SK-N-SH (cell line): ENCODE measurements around the gene ASPDH. TPM values are rescaled to one million over a fixed set of nuclear protein-coding genes. Genes with fewer than 3 reads are reported as not detected.

ENCODE experiments used
- CTCF ChIA-PET: fragments of 300-600, 350-600 bp; formaldehyde crosslinking; extraction: SDS; loops from one replicate; lab custom pipeline; 2021; lab: Yijun Ruan, JAX
- POLR2A ChIA-PET: fragments of 350-600 bp; sonication (Branson Sonifier 250); formaldehyde crosslinking; extraction: SDS; loops from one replicate; lab custom pipeline; 2020; ENCODE audit warnings: antibody characterized with exemption, inconsistent platforms; lab: Yijun Ruan, JAX
- DNase-seq: peaks from one replicate; pipeline ENCODE4 v3.0.0; 2012
- H2AFZ ChIP-seq: fragments of 200-600 bp; sonication (generic); 2 replicates; pipeline ENCODE4 v1.8.1; 2016; ENCODE audit warnings: antibody characterized with exemption, mild to moderate bottlenecking, low read depth
- H3F3A ChIP-seq: fragments of 200-600 bp; sonication (generic); replicated peaks from 2 replicates; pipeline ENCODE3; 2016; ENCODE audit warnings: antibody characterized with exemption, mild to moderate bottlenecking; ENCODE audit not compliant: insufficient read depth
- H3K27ac ChIP-seq, 2 experiments: fragments of 200-500 bp in 1 of 2; fragments of 200-600 bp in 1 of 2; sonication (Bioruptor generic) in 1 of 2; sonication (generic), shearing (Covaris generic) in 1 of 2; 2 replicates each; pipeline versions ENCODE4 v1.5.1 to v1.6.1; 2014 to 2016; ENCODE audit warnings: low read depth in 2 of 2, inconsistent platforms in 1 of 2, low read length in 1 of 2, mild to moderate bottlenecking in 1 of 2, mixed read lengths in 1 of 2
- H3K27me3 ChIP-seq: fragments of 200-600 bp; sonication (generic), shearing (Covaris generic); 2 replicates; pipeline ENCODE4 v1.6.1; 2016; ENCODE audit warnings: mixed run types; ENCODE audit not compliant: insufficient read depth
- H3K36me3 ChIP-seq, 2 experiments: fragments of 200-500 bp in 1 of 2; fragments of 200-600 bp in 1 of 2; sonication (Bioruptor generic) in 1 of 2; sonication (generic) in 1 of 2; replicated peaks in 1 of 2; 2 replicates each; pipeline versions ENCODE3 to v1.5.1; 2014 to 2016; ENCODE audit warnings: low read length in 1 of 2, mild to moderate bottlenecking in 1 of 2; ENCODE audit not compliant: insufficient read depth in 2 of 2, control insufficient read depth in 1 of 2
- H3K4me1 ChIP-seq, 2 experiments: fragments of 200-500 bp in 1 of 2; fragments of 200-600 bp in 1 of 2; sonication (Bioruptor generic) in 1 of 2; sonication (generic), shearing (Covaris generic) in 1 of 2; 2 replicates each; pipeline versions ENCODE4 v1.5.1 to v1.6.1; 2014 to 2016; ENCODE audit warnings: low read depth in 1 of 2, low read length in 1 of 2, mixed run types in 1 of 2; ENCODE audit not compliant: insufficient read depth in 2 of 2, control insufficient read depth in 1 of 2
- H3K4me2 ChIP-seq: fragments of 200-600 bp; sonication (generic), shearing (Covaris generic); 2 replicates; pipeline ENCODE4 v1.6.1; 2017; ENCODE audit warnings: mixed run types
- H3K4me3 ChIP-seq, 2 experiments: fragments of 200-500 bp in 1 of 2; fragments of 200-600 bp in 1 of 2; sonication (Bioruptor generic) in 1 of 2; sonication (generic), shearing (Covaris generic) in 1 of 2; 2 replicates each; pipeline versions ENCODE4 v1.5.1 to v1.8.1; 2014 to 2016; ENCODE audit warnings: low read depth in 2 of 2, inconsistent platforms in 1 of 2, low read length in 1 of 2, mild to moderate bottlenecking in 1 of 2, mixed read lengths in 1 of 2, moderate library complexity in 1 of 2
- H3K79me2 ChIP-seq: fragments of 200-600 bp; sonication (generic); 2 replicates; pipeline ENCODE4 v1.8.1; 2017; ENCODE audit warnings: mild to moderate bottlenecking; ENCODE audit not compliant: insufficient read depth
- H3K9ac ChIP-seq: fragments of 200-600 bp; sonication (generic); 2 replicates; pipeline ENCODE4 v1.6.1; 2017; ENCODE audit warnings: mixed run types
- H3K9me2 ChIP-seq: fragments of 200-600 bp; sonication (generic); 2 replicates; pipeline ENCODE4 v1.6.1; 2017; ENCODE audit warnings: mixed run types
- H3K9me3 ChIP-seq: fragments of 200-600 bp; sonication (generic); 2 replicates; pipeline ENCODE4 v1.6.1; 2017; ENCODE audit warnings: mixed run types, mild to moderate bottlenecking, moderate library complexity
- H4K20me1 ChIP-seq: fragments of 200-600 bp; sonication (generic); 2 replicates; pipeline ENCODE4 v1.6.1; 2017; ENCODE audit warnings: mild to moderate bottlenecking, mixed run types; ENCODE audit not compliant: insufficient read depth
- CHD2 ChIP-seq: fragments of 150-350 bp; IDR thresholded peaks from 2 replicates; pipeline ENCODE4 v1.6.1; 2018; ENCODE audit warnings: low read length; ENCODE audit not compliant: partially characterized antibody
- CTCF ChIP-seq: fragments of 200-600 bp; sonication (generic); IDR thresholded peaks from 2 replicates; pipeline ENCODE4 v1.6.1; 2017; ENCODE audit warnings: antibody characterized with exemption, mild to moderate bottlenecking, moderate library complexity
- ELF1 ChIP-seq: IDR thresholded peaks from 2 replicates; pipeline ENCODE4 v1.4.0; 2012
- FOXM1 ChIP-seq: IDR thresholded peaks from 2 replicates; pipeline ENCODE4 v1.4.0; 2012; ENCODE audit warnings: low read depth, mild to moderate bottlenecking
- GATA2 ChIP-seq: sonication (generic); formaldehyde crosslinking; IDR thresholded peaks from 2 replicates; pipeline ENCODE4 v1.5.0; 2020; ENCODE audit warnings: mild to moderate bottlenecking, missing genetic modification reagents
- MXI1 ChIP-seq: IDR thresholded peaks from 2 replicates; pipeline ENCODE4 v1.6.1; 2012; ENCODE audit warnings: mild to moderate bottlenecking, low read depth, low read length, improper control_type of control experiment
- NFIC ChIP-seq: IDR thresholded peaks from 2 replicates; pipeline ENCODE4 v1.4.0; 2012; ENCODE audit warnings: borderline replicate concordance
- NRF1 ChIP-seq: IDR thresholded peaks from 2 replicates; pipeline ENCODE4 v1.6.1; 2012; ENCODE audit warnings: low read depth, mild to moderate bottlenecking, low read length
- POLR2AphosphoS5 ChIP-seq: IDR thresholded peaks from 2 replicates; pipeline ENCODE4 v1.6.1; 2012; ENCODE audit warnings: low read depth, low read length
- RAD21 ChIP-seq: IDR thresholded peaks from 2 replicates; pipeline ENCODE4 v1.6.1; 2012; ENCODE audit warnings: mild to moderate bottlenecking, low read length
- RCOR1 ChIP-seq: fragments of 150-350 bp; IDR thresholded peaks from 2 replicates; pipeline ENCODE4 v1.6.1; 2017; ENCODE audit warnings: antibody characterized with exemption, low read length
- REST ChIP-seq: IDR thresholded peaks from 2 replicates; pipeline ENCODE4 v1.6.1; 2012; ENCODE audit warnings: mild to moderate bottlenecking, low read depth, low read length, moderate library complexity
- SIN3A ChIP-seq: IDR thresholded peaks from 2 replicates; pipeline ENCODE4 v1.6.1; 2012; ENCODE audit warnings: low read depth, mild to moderate bottlenecking, low read length, moderate library complexity, borderline replicate concordance
- TCF12 ChIP-seq: IDR thresholded peaks from 2 replicates; pipeline ENCODE4 v1.4.0; 2012
- ZBTB33 ChIP-seq: IDR thresholded peaks from 2 replicates; pipeline ENCODE4 v1.4.0; 2012; ENCODE audit warnings: low read depth, borderline replicate concordance
- WGBS: methylation state at CpG from one replicate; pipeline ENCODE4 v1.1.6; 2017; ENCODE audit warnings: low lambda C conversion rate; 5-methylcytosine and 5-hydroxymethylcytosine counted together
- polyA plus RNA-seq, 3 experiments: library from polyadenylated mRNA; depleted of rRNA; stranded (reverse); fragments of >200 nt; gene quantifications; 2 replicates each; pipeline ENCODE4 v1.2.3, GENCODE V29; 2012
- TF ChIP-seq, protein P1 (sequence below): fragments of 150-350 bp; IDR thresholded peaks from 2 replicates; pipeline ENCODE4 v1.6.1; 2016; ENCODE audit warnings: mild to moderate bottlenecking, low read depth, low read length

Gene ASPDH
- polyA plus RNA-seq, 1 of the 3 experiments (the other 2 are of a cell fraction), result 0.07 TPM

- POLR2A ChIA-PET, result interaction anchor here (0.7 kb wide), 1 partner anchor 122 kb away, joined by 3 read pairs; no protein-coding TSS in a partner anchor
- H3K9me2 ChIP-seq, result no peaks in the 10 kb centered on the region
- H3K27ac ChIP-seq, result no peak overlapping the region
- H3K4me3 ChIP-seq, result no peak overlapping the region
- H3K36me3 ChIP-seq, result peaks cover 10 to 33% of the 10 kb centered on the region in 2 experiments
- WGBS, result 81% methylated on average over 15 of the region's 19 CpGs
- H4K20me1 ChIP-seq, result no peaks in the 10 kb centered on the region
- no peaks in the 10 kb centered on the region for H3K9me3 ChIP-seq
- H2AFZ ChIP-seq, result no peak overlapping the region
- CTCF ChIA-PET, result interaction anchor here (0.6 to 2.0 kb wide), 8 partner anchors 10 to 122 kb away, joined by 3 to 12 read pairs (median 3); no protein-coding TSS in a partner anchor
- H3K9ac ChIP-seq, result no peak overlapping the region
- H3K27me3 ChIP-seq, result no peaks in the 10 kb centered on the region
- TF ChIP-seq ZBTB33 (no peak), CTCF (peak; percentile 52)
- TF ChIP-seq, all 33 proteins: peak for 1
- Histone ChIP-seq H3K79me2 (peaks cover 16% of the 10 kb centered on the region), H3K4me2 (no peak overlapping the region), H3K4me1 (peaks cover 6 to 9% of the 10 kb centered on the region in 2 experiments; a peak in 2 of 4 replicates), H3F3A (no peaks in the 10 kb centered on the region)
- no peak for DNase-seq
Measured at GRCh38 chr19:50478901-50479715, 34.6 kb downstream of the ASPDH start.

DNA sequence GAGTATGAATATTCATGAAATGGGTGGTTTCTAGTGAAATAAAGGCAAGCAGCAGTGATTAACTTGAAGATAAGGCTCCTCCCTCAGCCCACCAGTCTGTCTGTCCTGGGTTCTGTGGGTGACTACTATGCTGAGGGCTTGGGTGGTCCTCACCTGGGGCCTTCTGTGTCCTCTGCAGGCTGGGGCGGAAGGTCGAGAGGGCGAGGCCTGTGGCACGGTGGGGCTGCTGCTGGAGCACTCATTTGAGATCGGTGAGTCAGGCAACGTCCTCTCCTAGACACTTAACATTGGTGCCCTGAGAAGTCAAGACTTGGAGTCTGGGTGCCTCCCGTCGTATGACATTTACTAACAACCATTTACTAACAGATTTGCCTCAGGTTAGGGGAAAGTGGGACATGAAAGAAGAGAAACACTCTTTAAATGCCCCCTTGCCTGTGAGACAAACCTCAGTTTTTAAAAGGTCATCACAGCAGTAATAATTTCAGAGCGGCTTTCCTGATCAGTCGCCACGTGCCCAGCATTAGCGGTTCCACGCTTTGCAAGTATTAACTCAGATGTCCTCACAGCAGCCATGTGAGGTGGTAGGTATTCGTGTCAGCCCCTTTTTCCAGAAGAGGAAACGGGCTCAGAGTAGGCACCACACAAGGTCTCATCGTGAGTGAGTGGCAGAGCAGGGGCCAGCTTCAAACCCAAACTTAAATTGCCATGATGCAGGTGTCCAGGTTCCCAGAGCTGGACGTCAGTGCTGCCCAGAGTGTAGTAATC is 35.8 kb downstream of the ASPDH start:
- Histone ChIP-seq H3K4me3 (peak overlapping the region; percentile 83 to 93; a peak in 3 of 4 replicates), H3K27ac (no peak overlapping the region), H3K27me3 (no peaks in the 10 kb centered on the region), H3K4me1 (peaks cover 6 to 9% of the 10 kb centered on the region in 2 experiments; a peak in 2 of 4 replicates), H3K79me2 (peaks cover 16% of the 10 kb centered on the region), H3K36me3 (peaks cover 10 to 31% of the 10 kb centered on the region in 2 experiments), H3K9ac (no peak overlapping the region), H4K20me1 (no peaks in the 10 kb centered on the region), H3F3A (peaks cover 2% of the 10 kb centered on the region), H3K9me2 (no peaks in the 10 kb centered on the region), H3K4me2 (peak overlapping the region; percentile 93), H2AFZ (no peak overlapping the region), H3K9me3 (no peaks in the 10 kb centered on the region)
- ChIA-PET POLR2A (interaction anchor here (0.7 kb wide), 1 partner anchor 121 kb away, joined by 3 read pairs; no protein-coding TSS in a partner anchor), CTCF (interaction anchor here (0.9 to 2.0 kb wide), 2 partner anchors 62 to 109 kb away, joined by 3 to 12 read pairs; no protein-coding TSS in a partner anchor)
- WGBS, result 92% methylated on average over 15 of the region's 17 CpGs
- DNase-seq, result no peak
- TF ChIP-seq POLR2AphosphoS5, result no peak
- TF ChIP-seq RAD21, result no peak
- TF ChIP-seq GATA2 (CRISPR knock-in tag), result no peak
- TF ChIP-seq ELF1, result no peak
- no peak for TF ChIP-seq MXI1
- no peak for TF ChIP-seq RCOR1
- no peak for TF ChIP-seq TCF12
- TF ChIP-seq NFIC, result no peak
- no peak for TF ChIP-seq REST
- TF ChIP-seq SIN3A, result no peak
- no peak for TF ChIP-seq NRF1
- TF ChIP-seq, protein P1, sequence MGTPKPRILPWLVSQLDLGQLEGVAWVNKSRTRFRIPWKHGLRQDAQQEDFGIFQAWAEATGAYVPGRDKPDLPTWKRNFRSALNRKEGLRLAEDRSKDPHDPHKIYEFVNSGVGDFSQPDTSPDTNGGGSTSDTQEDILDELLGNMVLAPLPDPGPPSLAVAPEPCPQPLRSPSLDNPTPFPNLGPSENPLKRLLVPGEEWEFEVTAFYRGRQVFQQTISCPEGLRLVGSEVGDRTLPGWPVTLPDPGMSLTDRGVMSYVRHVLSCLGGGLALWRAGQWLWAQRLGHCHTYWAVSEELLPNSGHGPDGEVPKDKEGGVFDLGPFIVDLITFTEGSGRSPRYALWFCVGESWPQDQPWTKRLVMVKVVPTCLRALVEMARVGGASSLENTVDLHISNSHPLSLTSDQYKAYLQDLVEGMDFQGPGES, result no peak
- no peak for TF ChIP-seq FOXM1
- TF ChIP-seq CHD2, result no peak
